ENCODE measurements around the gene DDX42. TPM values are rescaled to one million over a fixed set of nuclear protein-coding genes. Genes with fewer than 3 reads are reported as not detected.
"Not testable (repeated sequence)": the region's sequence is repeated elsewhere in the genome, so short reads cannot be mapped to it uniquely, and the experiment has no call there.

The DDX42 gene
- total RNA-seq, 2 experiments from 2014 or later = 122 to 153 TPM

DNA sequence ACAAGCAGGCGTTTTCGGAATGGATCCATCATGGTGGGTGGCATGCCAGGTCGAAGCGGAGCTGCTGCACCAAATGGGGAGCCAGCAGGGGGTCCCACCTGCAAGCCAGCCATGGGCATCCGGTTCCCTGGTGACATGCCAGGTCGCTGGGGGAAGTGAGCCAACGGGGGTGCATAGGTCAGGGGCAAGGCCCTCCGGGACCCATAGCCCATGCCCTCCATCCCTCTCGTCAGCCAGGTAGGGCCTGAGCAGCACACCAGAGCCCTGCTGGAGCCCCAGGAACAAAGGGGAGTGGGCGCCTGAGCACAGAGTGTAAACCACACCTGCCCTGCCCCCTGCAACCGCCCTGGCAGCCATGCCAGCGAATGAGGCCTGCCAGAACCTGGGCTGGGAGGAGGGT, 63.5 kb downstream of the DDX42 start:
- Mint-ChIP-seq H3K4me1 (peaks cover 41% of the 10 kb centered on the region), H3K36me3 (ENCODE audit: low read depth) (peaks cover 38% of the 10 kb centered on the region), H3K27ac (no peak overlapping the region), H3K9me3 (no peaks in the 10 kb centered on the region), H3K27me3 (no peaks in the 10 kb centered on the region), H3K4me3 (no peak overlapping the region)
- ChIA-PET POLR2A (no interaction called here), CTCF (interaction anchor here (0.8 to 8.7 kb wide), 4 partner anchors 9 to 13 kb away, joined by 3 to 47 read pairs (median 6); partner anchors contain the start of gene PSMC5)
- no peak for DNase-seq

DNA sequence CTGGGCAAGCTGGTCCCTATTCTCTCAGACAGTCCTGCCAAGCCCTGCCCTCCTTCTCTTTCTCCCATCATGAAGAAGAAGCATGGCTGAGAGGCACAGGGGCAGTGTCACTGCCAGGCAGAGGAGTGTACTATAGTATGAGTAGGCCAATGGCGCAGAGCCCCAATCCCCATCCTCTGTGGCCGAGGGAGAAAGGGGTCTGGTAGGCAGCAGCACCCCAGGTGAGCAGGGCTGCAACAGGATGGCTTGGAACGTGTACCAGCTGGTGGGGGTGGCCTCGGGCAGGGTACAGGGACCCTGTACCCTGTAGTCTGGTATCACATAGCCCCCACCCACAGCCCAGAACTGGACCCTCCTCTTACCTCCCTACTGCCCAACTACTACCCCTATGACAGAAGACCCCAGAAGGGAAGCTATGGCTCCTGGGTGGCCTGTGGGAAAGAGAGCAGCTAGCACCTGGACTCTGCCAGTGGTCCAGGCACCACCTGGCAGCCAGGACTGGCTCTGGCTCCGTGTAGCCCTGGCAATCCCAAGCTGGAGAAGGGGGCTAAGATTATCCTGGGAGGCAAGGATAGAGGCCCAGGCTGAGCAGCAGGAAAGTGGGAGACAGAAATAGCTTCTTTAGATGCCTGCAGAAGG, 64.1 kb downstream of the DDX42 start:
- Mint-ChIP-seq H3K9me3 (no peaks in the 10 kb centered on the region), H3K4me3 (no peak overlapping the region), H3K27me3 (no peaks in the 10 kb centered on the region), H3K4me1 (peaks cover 40% of the 10 kb centered on the region), H3K27ac (peak overlapping the region; percentile 5), H3K36me3 (ENCODE audit: low read depth) (peaks cover 37% of the 10 kb centered on the region)
- POLR2A ChIA-PET = interaction anchor here (1.0 to 1.1 kb wide), 2 partner anchors 9 to 12 kb away, joined by 3 to 4 read pairs; no protein-coding TSS in a partner anchor
- no peak for DNase-seq
- CTCF ChIA-PET = interaction anchor here (0.6 to 8.7 kb wide), 6 partner anchors 10 to 68 kb away, joined by 3 to 47 read pairs (median 4); partner anchors contain the start of gene PSMC5

DNA sequence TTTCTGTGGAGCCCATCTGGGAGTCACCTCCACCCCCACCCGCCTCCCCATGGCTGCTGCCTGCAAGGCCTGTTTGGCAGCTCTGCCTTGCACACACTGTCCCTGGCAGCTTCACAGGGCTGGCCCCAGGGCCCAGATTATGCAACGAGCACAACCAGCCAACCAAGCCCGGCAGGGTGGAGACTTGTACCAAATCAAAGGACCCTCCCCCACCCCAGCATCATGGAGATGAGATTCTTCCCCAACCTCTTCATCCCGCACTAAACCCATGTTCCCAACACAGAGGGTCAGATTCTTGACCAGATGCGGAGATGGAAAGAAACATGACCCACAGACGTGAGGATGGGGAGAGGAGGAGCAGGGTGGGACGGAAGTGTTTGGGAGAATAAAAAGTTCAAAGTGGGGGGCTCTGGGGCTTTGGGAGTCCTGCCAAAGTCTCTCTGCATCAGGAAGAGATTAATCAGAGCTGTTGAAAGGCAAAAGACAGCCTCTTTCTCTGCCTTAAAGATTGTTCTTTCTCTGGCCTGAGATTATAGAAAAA, 64.7 kb downstream of the DDX42 start:
- no peaks in the 10 kb centered on the region for H3K27me3 Mint-ChIP-seq
- peak overlapping the region; percentile 52 for H3K4me3 Mint-ChIP-seq
- H3K27ac Mint-ChIP-seq = peak overlapping the region; percentile 82
- H3K4me1 Mint-ChIP-seq = peaks cover 42% of the 10 kb centered on the region
- DNase-seq = no peak
- ChIA-PET POLR2A (interaction anchor here (1.0 to 1.1 kb wide), 2 partner anchors 10 to 12 kb away, joined by 3 to 4 read pairs; no protein-coding TSS in a partner anchor), CTCF (interaction anchor here (0.6 to 8.7 kb wide), 7 partner anchors 9 to 180 kb away, joined by 3 to 47 read pairs (median 4); partner anchors contain the start of gene PSMC5)
- no peaks in the 10 kb centered on the region for H3K9me3 Mint-ChIP-seq
- H3K36me3 Mint-ChIP-seq (ENCODE audit: low read depth) = peaks cover 33% of the 10 kb centered on the region

DNA sequence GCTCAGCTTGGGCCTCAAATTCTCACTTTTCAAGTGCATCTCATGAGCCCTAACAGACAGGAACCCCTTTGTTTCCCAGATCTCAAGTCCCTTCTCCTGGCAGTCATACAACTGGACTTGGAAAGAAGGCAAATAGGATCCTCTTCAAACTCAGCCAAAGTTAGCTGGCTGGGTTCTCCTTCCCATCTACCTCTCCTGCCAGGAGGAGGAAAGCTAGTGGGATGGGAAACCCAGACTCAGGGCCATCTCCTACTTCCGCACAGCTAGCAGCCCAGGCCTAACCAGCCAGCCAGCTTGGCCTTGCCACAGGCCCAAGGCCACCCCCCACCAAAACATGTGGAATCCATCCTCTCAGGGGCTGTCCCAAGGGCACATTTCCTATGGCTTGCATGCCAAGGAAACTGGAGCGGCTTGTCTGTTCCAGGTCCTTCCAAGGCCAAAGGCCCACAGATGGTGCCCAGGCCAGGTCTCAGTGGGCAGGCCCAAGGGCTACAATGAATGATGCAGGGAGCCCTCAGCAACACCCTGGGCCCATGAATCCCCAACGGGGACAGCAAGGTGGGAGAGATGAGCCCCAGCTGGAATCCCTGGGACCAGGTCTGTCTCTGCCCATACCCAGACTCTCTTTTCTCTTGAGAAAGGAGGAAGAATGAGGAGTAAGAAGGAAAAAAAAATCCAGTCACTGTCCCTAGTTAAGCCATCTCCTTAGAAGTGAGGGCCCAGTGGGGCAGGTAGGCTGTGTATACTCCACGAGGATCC, 66.8 kb downstream of the DDX42 start:
- Mint-ChIP-seq H3K9me3 (no peaks in the 10 kb centered on the region), H3K27ac (peak overlapping the region; percentile 88), H3K4me3 (peak overlapping the region; percentile 83), H3K27me3 (no peaks in the 10 kb centered on the region), H3K36me3 (ENCODE audit: low read depth) (peaks cover 15% of the 10 kb centered on the region), H3K4me1 (peaks cover 42% of the 10 kb centered on the region)
- POLR2A ChIA-PET = interaction anchor here (0.7 kb wide), 1 partner anchor 98 kb away, joined by 3 read pairs; no protein-coding TSS in a partner anchor
- DNase-seq = no peak
- CTCF ChIA-PET = interaction anchor here (1.1 to 8.7 kb wide), 5 partner anchors 7 to 54 kb away, joined by 3 to 47 read pairs (median 6); no protein-coding TSS in a partner anchor

DNA sequence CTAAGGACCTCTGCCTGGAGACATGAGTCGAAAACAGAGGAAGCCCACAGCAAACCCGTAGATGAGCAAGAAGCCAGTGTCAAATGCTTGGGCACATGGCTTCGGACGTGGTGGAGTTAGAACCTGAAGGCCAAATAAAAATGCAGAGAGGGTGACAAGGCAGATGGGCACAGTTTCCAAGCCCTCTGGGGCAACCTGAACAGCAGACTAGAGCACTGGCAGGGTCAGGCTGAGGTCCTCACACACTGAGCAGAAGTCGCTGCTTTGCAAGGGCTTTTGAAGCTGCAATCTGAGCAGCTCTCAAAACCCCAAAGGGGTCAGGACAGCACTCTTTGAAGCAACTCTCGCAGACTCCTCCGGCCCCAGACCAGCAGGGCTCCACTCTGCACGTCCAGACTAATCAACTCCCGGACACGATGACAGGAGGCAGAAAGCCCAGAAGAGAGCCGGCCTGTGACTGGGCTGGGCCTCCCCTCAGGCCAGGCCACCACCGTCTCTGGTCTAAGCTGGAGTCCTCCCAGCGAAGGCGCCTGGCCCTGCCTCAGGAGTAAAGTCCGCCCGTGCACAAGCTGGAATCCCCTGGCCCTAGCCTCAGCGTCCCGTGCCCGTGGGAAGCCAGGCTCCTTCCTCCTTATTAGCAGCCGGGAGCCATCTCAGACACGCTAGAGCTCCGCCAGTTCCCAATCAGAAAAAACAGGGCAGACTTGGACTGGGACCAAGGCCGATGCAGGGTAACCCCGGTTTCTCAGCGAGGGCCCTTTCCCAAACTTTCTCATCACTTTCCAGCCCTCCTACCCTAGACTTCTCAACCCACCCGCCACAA, 67.6 kb downstream of the DDX42 start:
- CTCF ChIA-PET = interaction anchor here (0.6 to 8.7 kb wide), 7 partner anchors 6 to 62 kb away, joined by 3 to 47 read pairs (median 6); partner anchors contain the start of gene PSMC5
- H3K9me3 Mint-ChIP-seq = no peaks in the 10 kb centered on the region
- H3K36me3 Mint-ChIP-seq (ENCODE audit: low read depth) = peaks cover 13% of the 10 kb centered on the region
- H3K4me1 Mint-ChIP-seq = peaks cover 42% of the 10 kb centered on the region
- peak overlapping the region; percentile 88 for H3K27ac Mint-ChIP-seq
- peak; percentile 20 for DNase-seq
- POLR2A ChIA-PET = no interaction called here
- H3K4me3 Mint-ChIP-seq = peak overlapping the region; percentile 83
- no peaks in the 10 kb centered on the region for H3K27me3 Mint-ChIP-seq

DNA sequence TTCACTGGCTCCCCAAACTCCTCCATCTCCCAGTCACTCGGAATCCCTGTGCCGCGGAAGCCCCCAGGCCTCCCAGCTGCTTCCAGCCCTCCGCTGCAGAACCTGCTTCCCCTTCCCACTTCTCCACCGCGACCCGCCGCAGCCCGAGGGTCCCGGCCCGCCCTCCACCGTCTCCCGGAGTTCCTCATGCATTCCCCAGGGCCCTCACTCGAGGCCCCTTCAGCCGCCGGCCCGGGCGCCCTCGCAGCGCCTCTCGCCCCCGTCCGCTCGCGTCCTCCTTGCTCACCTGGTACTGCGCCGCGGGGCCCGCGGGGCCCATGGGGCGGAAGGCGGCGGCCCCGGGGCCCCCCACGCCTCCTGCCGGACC, 68.2 kb downstream of the DDX42 start:
- no peak for DNase-seq
- POLR2A ChIA-PET = no interaction called here
- CTCF ChIA-PET = interaction anchor here (0.6 to 2.3 kb wide), 5 partner anchors 10 to 63 kb away, joined by 3 to 9 read pairs (median 3); partner anchors contain the start of gene PSMC5
- H3K36me3 Mint-ChIP-seq (ENCODE audit: low read depth) = peaks cover 9% of the 10 kb centered on the region
- no peaks in the 10 kb centered on the region for H3K9me3 Mint-ChIP-seq
- peak overlapping the region; percentile 83 for H3K4me3 Mint-ChIP-seq
- peaks cover 41% of the 10 kb centered on the region for H3K4me1 Mint-ChIP-seq
- no peaks in the 10 kb centered on the region for H3K27me3 Mint-ChIP-seq
- peak overlapping the region; percentile 88 for H3K27ac Mint-ChIP-seq

DNA sequence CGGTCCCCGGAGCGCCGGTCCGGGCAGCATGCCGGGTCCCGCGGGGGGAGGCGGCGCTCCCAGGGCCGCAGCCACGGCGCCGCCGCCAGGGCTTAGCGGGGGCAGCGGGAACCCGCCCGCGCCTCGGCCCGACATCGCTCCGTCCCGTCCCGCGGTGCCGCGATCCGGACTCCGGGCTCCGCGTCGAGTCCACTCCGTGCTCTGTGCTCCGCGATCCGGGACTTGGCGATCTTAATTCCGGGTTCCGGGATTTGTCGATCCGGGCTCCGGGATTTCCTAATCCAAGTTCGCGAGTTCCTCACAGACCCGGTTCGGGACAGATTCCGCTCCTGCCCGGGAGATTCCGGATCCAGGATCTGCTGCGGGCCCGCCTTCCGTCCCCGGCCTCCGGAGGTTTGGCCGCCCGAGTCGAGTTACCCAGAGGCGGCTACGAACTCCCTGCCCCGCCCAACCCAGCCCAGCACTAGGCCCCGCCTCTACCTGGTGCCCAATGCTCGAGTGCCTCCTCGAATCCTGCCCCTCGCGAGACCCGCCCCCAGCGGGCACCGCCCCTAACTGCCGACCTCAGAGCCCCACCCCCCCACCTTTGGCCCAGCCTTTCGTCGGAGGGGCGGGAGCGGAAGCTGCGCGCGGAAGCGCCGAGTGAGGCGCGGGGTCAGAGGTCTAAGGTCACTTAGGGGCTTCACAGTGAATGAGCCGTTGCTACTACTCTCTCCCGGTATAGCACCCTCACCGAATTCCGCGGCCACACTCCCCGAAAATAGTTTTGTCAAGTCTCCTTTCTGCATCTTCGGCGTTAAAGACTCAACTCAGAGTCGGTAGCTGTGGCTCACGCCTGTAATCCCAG, 68.8 kb downstream of the DDX42 start, which contains the start of gene SMARCD2:
Gene SMARCD2 (minus strand): TSS at position 146 of the 847 bp plus-strand sequence. CDS start 11 bp downstream, at position 135.
- Mint-ChIP-seq H3K4me1 (peaks cover 42% of the 10 kb centered on the region), H3K4me3 (peak within 1 kb of the TSS; percentile 89), H3K27me3 (no peaks in the 10 kb centered on the region), H3K27ac (peak within 1 kb of the TSS; percentile 98), H3K36me3 (ENCODE audit: low read depth) (peaks cover 11% of the 10 kb centered on the region), H3K9me3 (peaks cover under 1% of the 10 kb centered on the region)
- ChIA-PET POLR2A (interaction anchor here (0.6 to 1.0 kb wide), 2 partner anchors 16 to 18 kb away, joined by 3 read pairs; partner anchors contain the start of gene PSMC5), CTCF (interaction anchor here (0.7 to 2.6 kb wide), 10 partner anchors 8 to 518 kb away, joined by 3 to 15 read pairs (median 3); partner anchors contain the start of gene MAP3K3)
- peak; percentile 98 for DNase-seq

DNA sequence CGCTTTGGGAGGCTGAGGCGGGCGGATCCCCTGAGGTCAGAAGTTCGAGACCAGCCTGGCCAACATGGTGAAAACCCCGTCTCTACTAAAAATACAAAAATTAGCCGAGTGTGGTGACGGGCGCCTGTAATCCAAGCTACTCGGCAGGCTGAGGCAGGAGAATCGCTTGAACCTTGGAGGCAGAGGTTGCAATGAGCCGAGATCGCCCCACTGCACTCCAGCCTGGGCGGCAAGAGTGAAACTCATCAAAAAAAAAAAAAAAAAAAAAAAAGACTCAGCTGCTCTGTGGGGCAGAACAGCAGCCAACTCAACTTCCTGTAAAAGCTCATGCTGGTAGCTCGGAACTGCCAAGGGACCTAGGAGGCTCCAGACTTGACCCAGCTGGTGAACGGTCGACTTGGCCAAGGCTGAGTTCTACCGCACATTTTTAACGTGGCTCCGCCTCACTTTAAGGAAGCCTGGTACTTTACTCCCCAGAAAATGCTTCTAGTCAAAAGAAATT, 69.5 kb downstream of the DDX42 start:
- not testable (repeated sequence) for H3K9me3 Mint-ChIP-seq, H3K27me3 Mint-ChIP-seq
- peaks cover 43% of the 10 kb centered on the region for H3K4me1 Mint-ChIP-seq
- H3K4me3 Mint-ChIP-seq = peak overlapping the region; percentile 89
- ChIA-PET CTCF (interaction anchor here (0.5 to 2.6 kb wide), 13 partner anchors 8 to 518 kb away, joined by 3 to 15 read pairs (median 3); partner anchors contain the start of gene MAP3K3), POLR2A (interaction anchor here (0.6 to 1.0 kb wide), 4 partner anchors 16 to 142 kb away, joined by 3 to 7 read pairs (median 4); partner anchors contain the start of gene PSMC5)
- peak overlapping the region; percentile 98 for H3K27ac Mint-ChIP-seq
- peaks cover 16% of the 10 kb centered on the region for H3K36me3 Mint-ChIP-seq (ENCODE audit: low read depth)
- DNase-seq = peak; percentile 53

DNA sequence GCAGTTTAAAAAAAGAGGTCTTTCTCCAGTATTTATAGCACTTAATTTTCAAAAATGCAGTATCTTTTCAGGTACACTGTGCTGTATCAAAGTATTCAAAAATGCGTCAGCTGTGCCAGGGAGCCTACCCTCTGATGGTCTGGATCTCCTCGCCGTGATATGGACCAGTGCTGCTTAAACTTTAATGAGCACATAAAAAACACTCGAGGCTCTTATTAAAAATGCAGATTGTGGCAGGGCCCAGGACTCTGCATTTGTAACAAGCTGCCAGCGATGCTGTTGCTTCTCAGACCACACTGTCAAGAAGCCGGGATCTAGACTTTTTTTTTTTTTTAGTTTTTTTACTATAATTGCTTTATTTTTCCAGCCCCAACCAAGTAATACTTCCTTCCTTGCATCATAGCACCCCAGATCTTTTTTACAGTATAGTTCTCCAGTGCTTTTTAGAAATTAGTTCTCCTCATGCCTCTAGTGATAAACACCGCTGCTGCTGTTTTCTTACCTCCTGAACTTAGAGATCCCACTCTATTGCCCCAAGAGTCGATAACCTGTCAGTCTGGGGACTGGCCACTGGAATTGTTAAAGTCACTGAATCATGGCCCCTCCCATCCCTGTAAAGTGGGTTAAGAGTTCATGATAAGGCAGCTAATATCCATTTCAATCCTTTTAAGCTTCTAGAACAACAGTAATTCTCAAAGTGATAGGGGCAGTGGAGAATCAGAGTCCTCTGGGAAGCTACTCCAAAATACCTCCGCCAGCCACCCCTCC, 70.1 kb downstream of the DDX42 start:
- no peak for DNase-seq
- Mint-ChIP-seq H3K4me1 (peaks cover 43% of the 10 kb centered on the region), H3K9me3 (peaks cover 7% of the 10 kb centered on the region), H3K27me3 (no peaks in the 10 kb centered on the region), H3K27ac (peak overlapping the region; percentile 98), H3K36me3 (ENCODE audit: low read depth) (peaks cover 20% of the 10 kb centered on the region), H3K4me3 (peak overlapping the region; percentile 89)
- ChIA-PET POLR2A (interaction anchor here (0.6 to 1.0 kb wide), 3 partner anchors 17 to 142 kb away, joined by 3 to 7 read pairs (median 6); partner anchors contain the start of gene PSMC5), CTCF (interaction anchor here (0.5 to 2.6 kb wide), 11 partner anchors 8 to 517 kb away, joined by 3 to 15 read pairs (median 3); partner anchors contain the start of gene MAP3K3)

DNA sequence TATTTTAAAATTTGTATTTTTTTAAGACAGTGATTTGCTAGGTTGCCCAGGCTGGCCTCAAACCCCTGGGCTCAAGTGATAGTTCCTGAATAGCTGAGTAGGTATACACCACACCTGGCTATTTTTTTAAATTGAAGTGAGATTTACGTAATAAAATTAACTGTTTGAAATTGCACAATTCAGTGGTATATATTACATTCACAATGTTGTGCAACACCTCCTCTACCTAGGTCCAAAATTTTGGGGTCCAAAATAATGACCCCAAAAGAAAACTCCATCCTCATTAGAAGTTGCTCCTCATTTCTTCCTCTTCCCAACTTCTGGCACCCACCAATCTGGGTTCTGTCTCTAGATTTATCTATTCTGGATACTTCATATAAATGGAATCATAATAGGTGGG, 71.5 kb downstream of the DDX42 start:
- Mint-ChIP-seq H3K9me3 (peaks cover 8% of the 10 kb centered on the region), H3K27me3 (no peaks in the 10 kb centered on the region), H3K4me1 (peaks cover 41% of the 10 kb centered on the region), H3K4me3 (no peak overlapping the region), H3K36me3 (ENCODE audit: low read depth) (peaks cover 18% of the 10 kb centered on the region), H3K27ac (no peak overlapping the region)
- ChIA-PET CTCF (interaction anchor here (1.6 kb wide), 1 partner anchor 72 kb away, joined by 3 read pairs; the partner anchor contains the start of genes CCDC47 and DDX42), POLR2A (no interaction called here)
- DNase-seq = no peak
